GM23338 (cell line): ENCODE results near the gene ALDH16A1. TPM values are rescaled to one million over a fixed set of nuclear protein-coding genes. Genes with fewer than 3 reads are reported as not detected.
A peak's percentile ranks its signal among the peaks of the same experiment; 100 is the strongest.

Experiments
- ATAC-seq: fragments of 200-7000 bp; cut with Tn5 transposase; 3 replicates; pipeline ENCODE4 v1.9.1; 2020
- DNase-seq: peaks from one replicate; pipeline ENCODE4 v3.0.0-alpha.2; 2015; ENCODE audit warnings: low spot score
- H2AFZ ChIP-seq: fragments of 200-600 bp; sonication (generic); 2 replicates; pipeline ENCODE4 v1.8.0; 2016; ENCODE audit warnings: antibody characterized with exemption, mild to moderate bottlenecking, moderate library complexity
- H3F3A ChIP-seq: fragments of 200-600 bp; sonication (generic); replicated peaks from 2 replicates; pipeline ENCODE4 v1.8.0; 2017; ENCODE audit warnings: antibody characterized with exemption, mixed run types, low read depth
- H3K27ac ChIP-seq: fragments of 200-600 bp; sonication (generic); 2 replicates; pipeline ENCODE4 v1.6.1; 2016; ENCODE audit warnings: low read depth
- H3K27me3 ChIP-seq: fragments of 200-600 bp; sonication (generic); 2 replicates; pipeline ENCODE4 v1.8.0; 2016; ENCODE audit warnings: mild to moderate bottlenecking, mixed run types, moderate library complexity; ENCODE audit not compliant: insufficient read depth
- H3K36me3 ChIP-seq: fragments of 200-600 bp; sonication (generic); 2 replicates; pipeline ENCODE4 v1.8.0; 2016; ENCODE audit warnings: mild to moderate bottlenecking; ENCODE audit not compliant: insufficient read depth
- H3K4me1 ChIP-seq: fragments of 200-600 bp; sonication (generic); 2 replicates; pipeline ENCODE4 v1.8.0; 2016; ENCODE audit warnings: mild to moderate bottlenecking, moderate library complexity; ENCODE audit not compliant: insufficient read depth
- H3K4me2 ChIP-seq: fragments of 200-600 bp; sonication (generic); 2 replicates; pipeline ENCODE4 v1.7.1; 2017; ENCODE audit warnings: mixed run types
- H3K4me3 ChIP-seq: fragments of 200-600 bp; sonication (generic); 2 replicates; pipeline ENCODE4 v1.6.1; 2016; ENCODE audit warnings: mixed run types
- H3K79me2 ChIP-seq: fragments of 200-600 bp; sonication (generic); replicated peaks from 2 replicates; pipeline ENCODE4 v1.8.0; 2017; ENCODE audit warnings: mild to moderate bottlenecking; ENCODE audit not compliant: insufficient read depth
- H3K9me2 ChIP-seq: fragments of 200-600 bp; sonication (generic); 2 replicates; pipeline ENCODE4 v1.8.0; 2017; ENCODE audit not compliant: insufficient read depth
- H4K20me1 ChIP-seq: fragments of 200-600 bp; sonication (generic); replicated peaks from 2 replicates; pipeline ENCODE4 v1.8.0; 2017; ENCODE audit warnings: mild to moderate bottlenecking; ENCODE audit not compliant: insufficient read depth
- H3K27ac Mint-ChIP-seq: 2 replicates; pipeline ENCODE4 v1.8.0; 2020; ENCODE audit warnings: inconsistent platforms, mild to moderate bottlenecking, moderate library complexity, mixed read lengths
- H3K27me3 Mint-ChIP-seq: 3 replicates; pipeline ENCODE4 v1.8.0; 2022; ENCODE audit warnings: low read depth, mild to moderate bottlenecking, moderate library complexity, mixed read lengths, inconsistent platforms; ENCODE audit not compliant: insufficient read depth, poor library complexity
- H3K36me3 Mint-ChIP-seq: 3 replicates; pipeline ENCODE4 v1.8.0; 2021; ENCODE audit warnings: low read depth, mild to moderate bottlenecking, inconsistent platforms, moderate library complexity, mixed read lengths
- H3K4me1 Mint-ChIP-seq: 3 replicates; pipeline ENCODE4 v1.8.0; 2020; ENCODE audit warnings: mild to moderate bottlenecking, inconsistent platforms, mixed read lengths
- H3K4me3 Mint-ChIP-seq: 3 replicates; pipeline ENCODE4 v1.8.0; 2021; ENCODE audit warnings: moderate library complexity, mild to moderate bottlenecking, inconsistent platforms, mixed read lengths
- H3K9me3 Mint-ChIP-seq: 3 replicates; pipeline ENCODE4 v1.8.0; 2020; ENCODE audit warnings: moderate library complexity, mild to moderate bottlenecking, inconsistent platforms, mixed read lengths
- NANOG ChIP-seq: IDR thresholded peaks from 2 replicates; pipeline ENCODE4 v1.6.1; 2016; ENCODE audit warnings: antibody characterized with exemption, borderline replicate concordance
- POLR2AphosphoS5 ChIP-seq: IDR thresholded peaks from 2 replicates; pipeline ENCODE4 v1.6.1; 2016; ENCODE audit warnings: antibody characterized with exemption, low read depth
- ZNF114 ChIP-seq: fragments of 250-450 bp; sonication (Bioruptor Pico); IDR thresholded peaks from 2 replicates; pipeline ENCODE4 v1.5.0; 2020; ENCODE audit warnings: mild to moderate bottlenecking, moderate library complexity
- ZNF331 ChIP-seq: fragments of 250-450 bp; sonication (Bioruptor Pico); IDR thresholded peaks from 2 replicates; pipeline ENCODE4 v1.5.0; 2020; ENCODE audit warnings: low read depth, mild to moderate bottlenecking, moderate library complexity
- polyA plus RNA-seq: library from polyadenylated mRNA; unstranded; fragments of >200 nt; fragmentation: Nextera tagmentation; extraction: Ambion mirVana; gene quantifications from 2 replicates; pipeline ENCODE4 v1.2.1, GENCODE V29; 2016
- total RNA-seq: library from RNA; depleted of rRNA; stranded (reverse); fragments of >200 nt; shearing (Covaris generic); gene quantifications from 2 replicates; pipeline ENCODE4 v1.2.3, GENCODE V29; 2014
- TF ChIP-seq, protein P1 (sequence below), 2 experiments: fragments of 200-600 bp in 1 of 2; sonication (generic) in 1 of 2; conservative IDR thresholded peaks; 2 replicates each; pipeline versions ENCODE4 v1.5.1 to v1.6.1; 2016 to 2017; ENCODE audit warnings: antibody characterized with exemption in 2 of 2, low read depth in 2 of 2, mild to moderate bottlenecking in 2 of 2, moderate library complexity in 1 of 2

Gene ALDH16A1
- total and polyA plus RNA-seq, 2 experiments from 2014 or later, result 16.8 to 57.3 TPM

DNA sequence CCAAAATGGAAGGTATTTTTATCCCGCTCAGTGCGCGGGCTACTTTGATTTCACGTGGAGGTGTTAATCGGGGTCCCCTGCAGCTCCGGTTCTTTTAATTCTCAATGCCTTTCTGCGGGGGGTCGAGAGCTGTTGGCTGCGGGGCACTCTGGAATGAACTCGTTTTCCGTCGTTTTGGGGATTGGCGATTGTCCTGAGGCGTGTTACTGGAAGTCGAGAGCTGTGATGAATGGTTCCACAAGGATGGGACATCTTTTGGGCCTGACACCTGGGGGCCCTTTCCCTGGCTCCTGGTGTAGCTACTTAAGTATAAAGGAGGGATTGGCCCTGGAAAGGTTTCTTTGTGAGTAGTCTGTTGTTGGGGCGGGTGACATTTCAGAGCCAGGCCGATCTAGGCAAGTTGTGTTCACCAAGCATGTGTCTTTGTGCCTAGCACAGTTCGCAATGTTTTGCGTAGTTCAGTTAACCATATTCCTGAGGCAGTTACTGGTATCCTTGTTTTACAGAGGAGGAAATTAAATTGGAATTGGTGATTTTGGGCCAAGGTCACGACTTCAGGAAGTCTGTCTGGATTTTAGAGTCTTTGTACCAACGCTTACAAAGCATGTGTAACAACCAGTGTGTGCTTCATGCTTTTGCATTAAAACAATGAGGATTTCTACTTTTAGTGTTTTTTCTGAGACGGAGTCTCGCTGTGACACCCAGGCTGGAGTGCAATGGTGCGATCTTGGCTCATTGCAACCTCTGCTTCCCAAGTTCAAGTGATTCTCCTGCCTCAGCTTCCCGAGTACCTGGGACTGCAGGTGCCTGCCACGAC lies 35.2 kb downstream of the ALDH16A1 start:
- peak; percentile 3; the same call in 2 of the 3 replicates for ATAC-seq
- no peak for TF ChIP-seq NANOG
- peaks cover 40% of the 10 kb centered on the region for H3K36me3 ChIP-seq

DNA sequence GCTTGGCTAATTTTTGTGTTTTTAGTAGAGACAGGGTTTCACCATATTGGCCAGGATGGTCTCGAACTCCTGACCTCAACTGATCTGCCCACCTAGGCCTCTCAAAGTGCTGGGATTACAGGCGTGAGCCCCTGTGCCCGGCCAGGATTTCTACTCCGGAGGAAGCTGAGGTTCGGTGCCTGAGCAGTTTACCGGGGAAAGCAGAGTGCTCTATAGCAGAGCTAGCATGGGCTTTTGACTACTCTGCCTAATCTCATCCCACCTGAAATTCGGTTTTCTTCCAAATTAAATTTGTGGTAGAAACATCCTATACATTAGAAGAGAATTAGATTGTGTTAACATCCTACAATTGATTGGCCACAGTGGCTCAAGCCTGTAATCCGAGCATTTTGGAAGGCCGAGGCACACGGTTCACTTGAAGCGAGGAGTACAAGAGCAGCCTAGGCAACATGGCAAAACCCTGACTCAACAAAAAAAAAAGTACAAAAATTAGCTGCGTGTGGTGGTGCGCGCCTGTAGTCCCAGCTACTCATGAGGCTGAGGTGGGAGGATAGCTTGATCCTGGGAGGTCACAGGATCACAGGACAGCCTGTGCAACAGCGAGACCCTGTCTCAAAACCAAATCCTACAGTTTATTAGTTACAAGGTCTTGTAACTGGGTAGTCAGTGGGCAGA lies 36.0 kb downstream of the ALDH16A1 start:
- ATAC-seq (no peak), DNase-seq (no peak)
- Mint-ChIP-seq H3K4me1 (peaks cover 13% of the 10 kb centered on the region; the same call in 2 of the 3 replicates), H3K4me3 (peak overlapping the region; percentile 98), H3K27me3 (peaks cover 57% of the 10 kb centered on the region), H3K36me3 (peaks cover 64% of the 10 kb centered on the region), H3K9me3 (peaks cover 18% of the 10 kb centered on the region), H3K27ac (peak overlapping the region; percentile 99)
- Histone ChIP-seq H3K9me2 (no peaks in the 10 kb centered on the region), H3K4me1 (peaks cover 10% of the 10 kb centered on the region; the same call in 1 of the 2 replicates), H3K79me2 (peaks cover 31% of the 10 kb centered on the region), H3K4me3 (peak overlapping the region; percentile 95), H3K27ac (peak overlapping the region; percentile 100), H3K27me3 (no peaks in the 10 kb centered on the region), H3F3A (peaks cover 62% of the 10 kb centered on the region), H2AFZ (no peak overlapping the region), H3K4me2 (peak overlapping the region; percentile 96), H4K20me1 (peaks cover 23% of the 10 kb centered on the region), H3K36me3 (peaks cover 40% of the 10 kb centered on the region)
- TF ChIP-seq, protein P1, sequence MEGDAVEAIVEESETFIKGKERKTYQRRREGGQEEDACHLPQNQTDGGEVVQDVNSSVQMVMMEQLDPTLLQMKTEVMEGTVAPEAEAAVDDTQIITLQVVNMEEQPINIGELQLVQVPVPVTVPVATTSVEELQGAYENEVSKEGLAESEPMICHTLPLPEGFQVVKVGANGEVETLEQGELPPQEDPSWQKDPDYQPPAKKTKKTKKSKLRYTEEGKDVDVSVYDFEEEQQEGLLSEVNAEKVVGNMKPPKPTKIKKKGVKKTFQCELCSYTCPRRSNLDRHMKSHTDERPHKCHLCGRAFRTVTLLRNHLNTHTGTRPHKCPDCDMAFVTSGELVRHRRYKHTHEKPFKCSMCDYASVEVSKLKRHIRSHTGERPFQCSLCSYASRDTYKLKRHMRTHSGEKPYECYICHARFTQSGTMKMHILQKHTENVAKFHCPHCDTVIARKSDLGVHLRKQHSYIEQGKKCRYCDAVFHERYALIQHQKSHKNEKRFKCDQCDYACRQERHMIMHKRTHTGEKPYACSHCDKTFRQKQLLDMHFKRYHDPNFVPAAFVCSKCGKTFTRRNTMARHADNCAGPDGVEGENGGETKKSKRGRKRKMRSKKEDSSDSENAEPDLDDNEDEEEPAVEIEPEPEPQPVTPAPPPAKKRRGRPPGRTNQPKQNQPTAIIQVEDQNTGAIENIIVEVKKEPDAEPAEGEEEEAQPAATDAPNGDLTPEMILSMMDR (conservative IDR thresholded peaks at IDR 0.05; ENCODE audit: low read depth in 2 of 2), result no peak
- TF ChIP-seq POLR2AphosphoS5, result peak; percentile 19; the same call in 1 of the 2 replicates
- no peak for TF ChIP-seq ZNF331 (CRISPR knock-in tag)
- no peak for TF ChIP-seq ZNF114 (CRISPR knock-in tag)

More for the DNA sequence above, 35.2 kb downstream of the ALDH16A1 start:
- Histone ChIP-seq H3K4me3 (peak overlapping the region; percentile 95), H2AFZ (no peak overlapping the region), H4K20me1 (peaks cover 23% of the 10 kb centered on the region), H3K4me1 (peaks cover 10% of the 10 kb centered on the region; the same call in 1 of the 2 replicates), H3F3A (peaks cover 59% of the 10 kb centered on the region), H3K79me2 (peaks cover 31% of the 10 kb centered on the region), H3K4me2 (peak overlapping the region; percentile 96), H3K9me2 (no peaks in the 10 kb centered on the region), H3K27me3 (no peaks in the 10 kb centered on the region), H3K27ac (peak overlapping the region; percentile 100)
- Mint-ChIP-seq H3K27ac (peak overlapping the region; percentile 99), H3K36me3 (peaks cover 60% of the 10 kb centered on the region), H3K9me3 (peaks cover 18% of the 10 kb centered on the region), H3K4me3 (peak overlapping the region; percentile 98), H3K4me1 (peaks cover 13% of the 10 kb centered on the region; the same call in 2 of the 3 replicates), H3K27me3 (peaks cover 59% of the 10 kb centered on the region)
- no peak for DNase-seq
